Epithelial cell of esophagus (primary cell): ENCODE results near the gene DOHH.

Source experiments
- DNase-seq: peaks from one replicate; pipeline ENCODE4 v3.0.0; 2010; ENCODE audit warnings: low read depth
- H3K4me3 ChIP-seq: 2 replicates; pipeline ENCODE4 v1.5.1; 2011; ENCODE audit warnings: mild to moderate bottlenecking, low read length, control low read depth
- TF ChIP-seq, protein P1 (sequence below): IDR thresholded peaks from 2 replicates; pipeline ENCODE4 v1.5.1; 2011; ENCODE audit warnings: low read depth, mild to moderate bottlenecking, low read length, control low read depth, inconsistent platforms; ENCODE audit not compliant: insufficient read depth; ENCODE audit errors: missing control alignments

Gene DOHH

DNA sequence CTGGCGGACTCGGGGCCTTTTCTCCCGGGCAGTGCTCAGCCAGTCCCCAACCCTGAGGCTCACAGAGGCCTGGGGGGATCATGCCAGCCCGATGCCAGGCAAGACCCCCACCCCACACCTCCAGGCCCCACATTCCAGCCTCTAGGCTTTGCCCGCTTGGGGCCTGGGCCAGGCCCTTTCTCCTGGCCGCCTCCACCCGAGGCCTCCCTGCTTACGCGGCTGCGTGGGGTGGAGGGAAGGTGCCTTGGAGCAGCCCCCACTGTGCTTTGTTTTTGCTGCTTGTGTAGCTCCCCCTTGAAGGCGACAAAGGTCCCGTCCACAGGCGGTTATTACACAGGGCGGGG is 58.5 kb downstream of the DOHH start:
- H3K4me3 ChIP-seq: no peak overlapping the region
- DNase-seq: no peak
- TF ChIP-seq, protein P1, sequence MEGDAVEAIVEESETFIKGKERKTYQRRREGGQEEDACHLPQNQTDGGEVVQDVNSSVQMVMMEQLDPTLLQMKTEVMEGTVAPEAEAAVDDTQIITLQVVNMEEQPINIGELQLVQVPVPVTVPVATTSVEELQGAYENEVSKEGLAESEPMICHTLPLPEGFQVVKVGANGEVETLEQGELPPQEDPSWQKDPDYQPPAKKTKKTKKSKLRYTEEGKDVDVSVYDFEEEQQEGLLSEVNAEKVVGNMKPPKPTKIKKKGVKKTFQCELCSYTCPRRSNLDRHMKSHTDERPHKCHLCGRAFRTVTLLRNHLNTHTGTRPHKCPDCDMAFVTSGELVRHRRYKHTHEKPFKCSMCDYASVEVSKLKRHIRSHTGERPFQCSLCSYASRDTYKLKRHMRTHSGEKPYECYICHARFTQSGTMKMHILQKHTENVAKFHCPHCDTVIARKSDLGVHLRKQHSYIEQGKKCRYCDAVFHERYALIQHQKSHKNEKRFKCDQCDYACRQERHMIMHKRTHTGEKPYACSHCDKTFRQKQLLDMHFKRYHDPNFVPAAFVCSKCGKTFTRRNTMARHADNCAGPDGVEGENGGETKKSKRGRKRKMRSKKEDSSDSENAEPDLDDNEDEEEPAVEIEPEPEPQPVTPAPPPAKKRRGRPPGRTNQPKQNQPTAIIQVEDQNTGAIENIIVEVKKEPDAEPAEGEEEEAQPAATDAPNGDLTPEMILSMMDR: no peak

DNA sequence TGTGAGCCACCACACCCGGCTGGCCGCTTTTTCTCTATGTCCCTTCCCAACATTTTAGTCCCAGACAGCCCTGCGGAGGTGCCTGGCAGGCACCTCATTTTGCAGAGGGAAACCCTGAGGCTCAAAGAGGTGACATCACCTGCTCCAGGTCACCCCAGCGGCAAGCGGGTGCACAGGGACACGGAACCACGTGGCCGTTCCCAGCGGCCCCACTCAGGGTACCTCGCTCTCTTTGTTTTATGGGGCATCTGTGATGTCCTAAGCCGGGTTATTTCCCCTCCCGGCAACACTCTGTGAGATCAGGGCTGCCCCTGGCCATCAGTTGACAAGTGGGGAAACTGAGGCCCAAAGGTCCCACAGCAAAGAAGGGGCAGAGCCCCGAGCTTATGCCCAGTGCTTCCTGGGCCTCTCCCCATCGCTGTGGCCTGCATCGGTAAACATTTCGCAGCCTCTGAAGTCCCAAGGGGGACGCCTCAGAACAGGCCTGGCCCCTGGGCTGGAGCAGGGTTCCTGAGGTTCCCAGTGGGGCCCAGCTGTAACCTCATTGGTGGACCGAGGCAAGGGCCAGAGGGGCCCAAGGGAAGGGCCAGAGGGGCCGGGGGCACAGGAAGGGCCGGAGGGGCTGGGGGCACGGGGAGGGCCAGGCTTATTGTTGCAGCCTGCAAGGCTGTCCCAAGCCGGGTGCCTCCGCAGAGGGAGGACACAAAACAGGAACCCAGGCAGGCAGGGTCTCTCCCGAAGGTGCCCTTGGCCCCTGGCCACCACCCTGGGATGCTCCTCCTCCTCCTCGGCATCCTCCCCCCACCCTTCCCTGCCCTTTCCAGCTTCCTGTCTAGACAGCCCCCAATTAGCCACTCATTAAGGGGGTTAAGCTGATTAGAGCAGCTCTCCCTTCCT is 59.1 kb downstream of the DOHH start:
- no peak overlapping the region for H3K4me3 ChIP-seq
- TF ChIP-seq, protein P1: no peak
- DNase-seq: no peak
